GM23248 (cell line): ENCODE results near the gene SLX4IP. TPM values are rescaled to one million over a fixed set of nuclear protein-coding genes. Genes with fewer than 3 reads are reported as not detected.

Source experiments
- DNase-seq: peaks from one replicate; pipeline ENCODE4 v3.0.0-alpha.2; 2015
- H2AFZ ChIP-seq: fragments of 200-600 bp; sonication (generic); 2 replicates; pipeline ENCODE4 v1.6.1; 2016; ENCODE audit warnings: antibody characterized with exemption
- H3F3A ChIP-seq: fragments of 200-600 bp; sonication (generic); 2 replicates; pipeline ENCODE4 v1.6.1; 2016; ENCODE audit warnings: mild to moderate bottlenecking, antibody characterized with exemption, mixed run types; ENCODE audit not compliant: insufficient read depth
- H3K27ac ChIP-seq: fragments of 200-600 bp; sonication (generic); 2 replicates; pipeline ENCODE4 v1.5.1; 2016; ENCODE audit warnings: mild to moderate bottlenecking
- H3K27me3 ChIP-seq: fragments of 200-600 bp; sonication (generic); replicated peaks from 2 replicates; pipeline ENCODE4 v1.6.1; 2016; ENCODE audit warnings: mild to moderate bottlenecking; ENCODE audit not compliant: insufficient read depth
- H3K36me3 ChIP-seq: fragments of 200-600 bp; sonication (generic); 2 replicates; pipeline ENCODE4 v1.6.1; 2016; ENCODE audit warnings: low read depth, mild to moderate bottlenecking
- H3K4me1 ChIP-seq: fragments of 200-600 bp; sonication (generic); 2 replicates; pipeline ENCODE4 v1.6.1; 2016; ENCODE audit warnings: mild to moderate bottlenecking; ENCODE audit not compliant: insufficient read depth
- H3K4me2 ChIP-seq: fragments of 200-600 bp; sonication (generic); one replicate; pipeline ENCODE4 v1.6.1; 2016; ENCODE audit warnings: mild to moderate bottlenecking; ENCODE audit not compliant: unreplicated experiment
- H3K4me3 ChIP-seq: fragments of 200-600 bp; sonication (generic); 2 replicates; pipeline ENCODE4 v1.5.1; 2016; ENCODE audit warnings: mild to moderate bottlenecking
- H3K79me2 ChIP-seq: fragments of 200-600 bp; sonication (generic); 2 replicates; pipeline ENCODE4 v1.6.1; 2016; ENCODE audit warnings: mild to moderate bottlenecking; ENCODE audit not compliant: insufficient read depth
- H3K9ac ChIP-seq: fragments of 200-600 bp; sonication (generic); 2 replicates; pipeline ENCODE4 v1.6.1; 2016; ENCODE audit warnings: mild to moderate bottlenecking
- H3K9me2 ChIP-seq: fragments of 200-600 bp; sonication (generic); 2 replicates; pipeline ENCODE4 v1.6.1; 2016; ENCODE audit warnings: mixed run types, mild to moderate bottlenecking, moderate library complexity; ENCODE audit not compliant: insufficient read depth
- H3K9me3 ChIP-seq: fragments of 200-600 bp; sonication (generic); one replicate; pipeline ENCODE4 v1.6.1; 2017; ENCODE audit warnings: low read depth
- H4K20me1 ChIP-seq: fragments of 200-600 bp; sonication (generic); 2 replicates; pipeline ENCODE4 v1.6.0; 2016; ENCODE audit not compliant: insufficient read depth
- EZH2 ChIP-seq: fragments of 200-600 bp; sonication (generic); IDR thresholded peaks from 2 replicates; pipeline ENCODE4 v1.6.1; 2018; ENCODE audit warnings: antibody characterized with exemption, mild to moderate bottlenecking; ENCODE audit not compliant: insufficient read depth, poor library complexity, severe bottlenecking
- EZH2phosphoT487 ChIP-seq: fragments of 200-600 bp; sonication (generic); IDR thresholded peaks from 2 replicates; pipeline ENCODE4 v1.6.1; 2018; ENCODE audit warnings: antibody characterized with exemption, moderate library complexity, mild to moderate bottlenecking, low read depth; ENCODE audit not compliant: insufficient read depth
- WGBS, 2 experiments: methylation state at CpG; one replicate each; pipeline ENCODE4 v1.1.6; 2015 to 2017; ENCODE audit warnings: low lambda C conversion rate in 2 of 2, low coverage in 1 of 2; ENCODE audit errors: missing lambda C conversion rate in 2 of 2; 5-methylcytosine and 5-hydroxymethylcytosine counted together
- in situ Hi-C: fragments of 300-500 bp; cut with MboI; formaldehyde crosslinking; loops from 2 replicates; pipeline ENCODE4 v1.15.0; 2020
- polyA plus RNA-seq: library from polyadenylated mRNA; unstranded; fragments of >200 nt; fragmentation: Nextera tagmentation; extraction: Ambion mirVana; gene quantifications from 2 replicates; pipeline ENCODE4 v1.2.1, GENCODE V29; 2016
- total RNA-seq: library from RNA; depleted of rRNA; stranded (reverse); fragments of >200 nt; shearing (Covaris generic); gene quantifications from 2 replicates; pipeline ENCODE4 v1.2.3, GENCODE V29; 2014

The SLX4IP gene
- total and polyA plus RNA-seq, 2 experiments from 2014 or later = 3.7 to 3.9 TPM

- DNase-seq = no peak
- in situ Hi-C loops = no loop called here
- TF ChIP-seq EZH2phosphoT487 (no peak), EZH2 (no peak)
Observed at GRCh38 chr20:10478205-10478604, 43.1 kb downstream of the SLX4IP start.

GRCh38 chr20:10478930-10479329 is 43.8 kb downstream of the SLX4IP start:
- Histone ChIP-seq H3K36me3 (no peaks in the 10 kb centered on the region), H3K27ac (no peak overlapping the region), H3K4me2 (no peak overlapping the region), H3K9ac (no peak overlapping the region), H3K9me3 (no peaks in the 10 kb centered on the region), H2AFZ (no peak overlapping the region), H3K27me3 (no peaks in the 10 kb centered on the region), H3F3A (peaks cover 17% of the 10 kb centered on the region), H3K79me2 (0 out of 2 replicates have a peak, but pooled peaks cover 8% of the 10 kb centered on the region), H3K9me2 (no peaks in the 10 kb centered on the region), H3K4me3 (no peak overlapping the region), H4K20me1 (no peaks in the 10 kb centered on the region), H3K4me1 (peaks cover 13% of the 10 kb centered on the region)
- in situ Hi-C loops = no loop called here
- TF ChIP-seq EZH2 (no peak), EZH2phosphoT487 (no peak)
- 96 to 98% methylated on average over 4 of the region's 4 CpGs for WGBS, 2 experiments
- DNase-seq = no peak

More at GRCh38 chr20:10478205-10478604, 43.1 kb downstream of the SLX4IP start:
- Histone ChIP-seq H4K20me1 (no peaks in the 10 kb centered on the region), H3K27me3 (no peaks in the 10 kb centered on the region), H3K9me2 (no peaks in the 10 kb centered on the region), H3K4me3 (no peak overlapping the region), H3K4me1 (peaks cover 13% of the 10 kb centered on the region), H3K9ac (no peak overlapping the region), H3K36me3 (no peaks in the 10 kb centered on the region), H2AFZ (no peak overlapping the region), H3K4me2 (no peak overlapping the region), H3F3A (peaks cover 17% of the 10 kb centered on the region), H3K27ac (no peak overlapping the region), H3K9me3 (no peaks in the 10 kb centered on the region), H3K79me2 (0 out of 2 replicates have a peak, but pooled peaks cover 8% of the 10 kb centered on the region)
- 97 to 100% methylated on average over 1 of the region's 1 CpG for WGBS, 2 experiments

DNA sequence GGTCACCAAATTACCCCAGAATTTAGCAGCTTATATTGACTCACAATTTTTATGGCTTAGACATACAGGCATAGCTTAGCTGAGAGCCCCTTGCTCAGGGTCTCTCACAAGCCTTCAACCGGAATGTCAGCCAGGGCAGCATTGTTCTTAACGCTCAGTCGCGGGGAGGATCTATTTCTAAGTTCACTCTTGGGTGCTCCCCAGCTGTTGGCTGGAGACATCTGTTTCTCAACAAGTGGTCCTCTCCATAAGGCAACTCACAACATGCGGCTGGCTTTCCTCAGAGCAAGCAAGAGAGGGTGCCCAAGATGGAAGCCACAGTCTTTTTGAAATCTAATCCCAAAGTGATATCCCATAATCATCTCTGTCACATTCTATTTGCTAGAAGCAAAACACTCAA is 46.6 kb downstream of the SLX4IP start:
- H3K27ac ChIP-seq = no peak overlapping the region
- in situ Hi-C loops = no loop called here
- H3K36me3 ChIP-seq = no peaks in the 10 kb centered on the region
- no peaks in the 10 kb centered on the region for H3K27me3 ChIP-seq
- H3K4me2 ChIP-seq = no peak overlapping the region
- H3K9ac ChIP-seq = no peak overlapping the region
- 95 to 98% methylated on average over 5 of the region's 5 CpGs for WGBS, 2 experiments
- no peak overlapping the region for H2AFZ ChIP-seq
- H3F3A ChIP-seq = peaks cover 6% of the 10 kb centered on the region
- peaks cover 1% of the 10 kb centered on the region for H3K4me1 ChIP-seq
- 0 out of 2 replicates have a peak, but pooled peaks cover 8% of the 10 kb centered on the region for H3K79me2 ChIP-seq
- H3K4me3 ChIP-seq = no peak overlapping the region
- no peaks in the 10 kb centered on the region for H4K20me1 ChIP-seq
- H3K9me2 ChIP-seq = no peaks in the 10 kb centered on the region
- TF ChIP-seq EZH2phosphoT487 (no peak), EZH2 (no peak)
- no peaks in the 10 kb centered on the region for H3K9me3 ChIP-seq
- DNase-seq = no peak

DNA sequence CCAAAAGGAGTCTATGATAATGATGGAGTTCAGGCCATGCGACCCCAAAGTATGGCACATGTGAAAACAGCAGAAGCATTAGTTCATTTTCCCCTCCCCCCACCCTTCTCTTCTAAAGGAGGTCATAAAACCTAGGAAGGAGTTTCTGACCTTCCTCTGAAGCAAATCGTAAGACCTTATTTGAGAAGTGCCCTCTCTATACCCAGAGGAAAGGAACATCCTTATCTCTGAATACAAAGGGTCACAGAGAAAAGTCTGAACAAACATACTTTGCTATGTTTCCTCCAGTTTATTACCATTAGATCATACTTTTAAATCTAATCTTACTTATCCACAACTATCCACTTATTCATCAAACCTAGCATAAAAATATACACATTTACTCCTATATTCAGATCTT is 48.6 kb downstream of the SLX4IP start:
- Histone ChIP-seq H4K20me1 (no peaks in the 10 kb centered on the region), H3F3A (peaks cover 17% of the 10 kb centered on the region), H3K27me3 (no peaks in the 10 kb centered on the region), H3K4me2 (no peak overlapping the region), H3K9ac (no peak overlapping the region), H2AFZ (no peak overlapping the region), H3K27ac (no peak overlapping the region), H3K9me2 (no peaks in the 10 kb centered on the region), H3K4me3 (no peak overlapping the region), H3K36me3 (no peaks in the 10 kb centered on the region), H3K9me3 (no peaks in the 10 kb centered on the region), H3K79me2 (no peaks in the 10 kb centered on the region), H3K4me1 (no peaks in the 10 kb centered on the region)
- in situ Hi-C loops = no loop called here
- no peak for DNase-seq
- TF ChIP-seq EZH2phosphoT487 (no peak), EZH2 (no peak)
- WGBS, 2 experiments = 94 to 95% methylated on average over 2 of the region's 2 CpGs
